GM23338 (cell line): Measurements from ENCODE around the gene SH3GL3.

Experiments used
- CTCF ChIP-seq, 2 experiments: fragments of 200-600 bp in 1 of 2; sonication (generic) in 1 of 2; conservative IDR thresholded peaks; 2 replicates each; pipeline versions ENCODE4 v1.5.1 to v1.6.1; 2016 to 2017; ENCODE audit warnings: antibody characterized with exemption in 2 of 2, low read depth in 2 of 2, mild to moderate bottlenecking in 2 of 2, moderate library complexity in 1 of 2
- EZH2 ChIP-seq: fragments of 200-600 bp; sonication (generic); IDR thresholded peaks from one replicate; pipeline ENCODE4 v1.8.0; 2017; ENCODE audit warnings: antibody characterized with exemption, mild to moderate bottlenecking, low read depth; ENCODE audit not compliant: unreplicated experiment
- EZH2phosphoT487 ChIP-seq: fragments of 200-600 bp; sonication (generic); IDR thresholded peaks from one replicate; pipeline ENCODE4 v1.8.1; 2018; ENCODE audit warnings: antibody characterized with exemption; ENCODE audit not compliant: unreplicated experiment
- JUNB ChIP-seq: IDR thresholded peaks from one replicate; pipeline ENCODE4 v1.6.1; 2016; ENCODE audit warnings: antibody characterized with exemption; ENCODE audit not compliant: unreplicated experiment
- POLR2AphosphoS5 ChIP-seq: IDR thresholded peaks from 2 replicates; pipeline ENCODE4 v1.6.1; 2016; ENCODE audit warnings: antibody characterized with exemption, low read depth
- TF ChIP-seq, protein P1 (sequence below): fragments of 250-450 bp; sonication (Bioruptor Pico); IDR thresholded peaks from 2 replicates; pipeline ENCODE4 v1.5.0; 2020; ENCODE audit warnings: mild to moderate bottlenecking, moderate library complexity
- TF ChIP-seq, protein P2 (sequence below): IDR thresholded peaks from one replicate; pipeline ENCODE4 v1.6.1; 2018; ENCODE audit warnings: antibody characterized with exemption; ENCODE audit not compliant: unreplicated experiment

DNA sequence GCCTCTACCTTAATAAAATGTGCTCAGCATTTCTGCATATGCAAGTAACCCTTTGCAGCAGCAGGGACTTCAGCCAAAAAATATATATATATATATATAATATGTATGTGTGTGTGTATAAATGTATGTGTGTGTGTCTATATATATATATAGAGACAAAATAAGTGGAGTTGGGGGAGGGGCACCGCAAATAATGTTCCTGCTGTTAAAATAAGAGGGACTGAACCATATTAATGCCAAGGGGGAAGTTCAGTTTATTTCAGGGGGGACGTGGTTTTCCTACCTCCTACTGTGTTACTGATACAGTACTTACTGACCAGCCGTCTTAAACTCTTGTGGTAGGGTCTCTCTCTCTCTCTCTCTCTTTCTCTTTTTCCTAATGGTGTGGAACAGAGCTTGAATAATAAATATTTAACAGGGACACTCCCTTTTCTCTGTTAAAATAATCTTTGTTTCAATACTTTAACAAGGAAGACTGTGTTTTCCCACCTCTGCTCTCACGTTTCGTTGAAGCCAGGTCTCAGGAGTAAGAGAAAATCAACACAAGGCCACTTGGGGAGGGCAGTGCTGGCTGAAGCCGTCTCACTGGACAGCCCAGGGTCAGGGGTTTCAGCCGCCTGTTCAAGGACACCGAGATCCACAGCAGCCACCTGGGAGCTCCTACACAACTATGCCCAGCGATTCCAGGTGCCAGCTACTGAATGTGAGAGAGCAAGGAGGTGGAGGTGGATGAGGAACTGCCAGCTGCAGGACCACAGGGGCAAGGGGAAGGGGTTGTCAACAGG lies 164.0 kb downstream of the SH3GL3 start:
- TF ChIP-seq CTCF (conservative IDR thresholded peaks at IDR 0.05; ENCODE audit: low read depth in 2 of 2) (no peak), EZH2 (no peak), POLR2AphosphoS5 (no peak), EZH2phosphoT487 (no peak), JUNB (no peak)
- TF ChIP-seq, protein P1, sequence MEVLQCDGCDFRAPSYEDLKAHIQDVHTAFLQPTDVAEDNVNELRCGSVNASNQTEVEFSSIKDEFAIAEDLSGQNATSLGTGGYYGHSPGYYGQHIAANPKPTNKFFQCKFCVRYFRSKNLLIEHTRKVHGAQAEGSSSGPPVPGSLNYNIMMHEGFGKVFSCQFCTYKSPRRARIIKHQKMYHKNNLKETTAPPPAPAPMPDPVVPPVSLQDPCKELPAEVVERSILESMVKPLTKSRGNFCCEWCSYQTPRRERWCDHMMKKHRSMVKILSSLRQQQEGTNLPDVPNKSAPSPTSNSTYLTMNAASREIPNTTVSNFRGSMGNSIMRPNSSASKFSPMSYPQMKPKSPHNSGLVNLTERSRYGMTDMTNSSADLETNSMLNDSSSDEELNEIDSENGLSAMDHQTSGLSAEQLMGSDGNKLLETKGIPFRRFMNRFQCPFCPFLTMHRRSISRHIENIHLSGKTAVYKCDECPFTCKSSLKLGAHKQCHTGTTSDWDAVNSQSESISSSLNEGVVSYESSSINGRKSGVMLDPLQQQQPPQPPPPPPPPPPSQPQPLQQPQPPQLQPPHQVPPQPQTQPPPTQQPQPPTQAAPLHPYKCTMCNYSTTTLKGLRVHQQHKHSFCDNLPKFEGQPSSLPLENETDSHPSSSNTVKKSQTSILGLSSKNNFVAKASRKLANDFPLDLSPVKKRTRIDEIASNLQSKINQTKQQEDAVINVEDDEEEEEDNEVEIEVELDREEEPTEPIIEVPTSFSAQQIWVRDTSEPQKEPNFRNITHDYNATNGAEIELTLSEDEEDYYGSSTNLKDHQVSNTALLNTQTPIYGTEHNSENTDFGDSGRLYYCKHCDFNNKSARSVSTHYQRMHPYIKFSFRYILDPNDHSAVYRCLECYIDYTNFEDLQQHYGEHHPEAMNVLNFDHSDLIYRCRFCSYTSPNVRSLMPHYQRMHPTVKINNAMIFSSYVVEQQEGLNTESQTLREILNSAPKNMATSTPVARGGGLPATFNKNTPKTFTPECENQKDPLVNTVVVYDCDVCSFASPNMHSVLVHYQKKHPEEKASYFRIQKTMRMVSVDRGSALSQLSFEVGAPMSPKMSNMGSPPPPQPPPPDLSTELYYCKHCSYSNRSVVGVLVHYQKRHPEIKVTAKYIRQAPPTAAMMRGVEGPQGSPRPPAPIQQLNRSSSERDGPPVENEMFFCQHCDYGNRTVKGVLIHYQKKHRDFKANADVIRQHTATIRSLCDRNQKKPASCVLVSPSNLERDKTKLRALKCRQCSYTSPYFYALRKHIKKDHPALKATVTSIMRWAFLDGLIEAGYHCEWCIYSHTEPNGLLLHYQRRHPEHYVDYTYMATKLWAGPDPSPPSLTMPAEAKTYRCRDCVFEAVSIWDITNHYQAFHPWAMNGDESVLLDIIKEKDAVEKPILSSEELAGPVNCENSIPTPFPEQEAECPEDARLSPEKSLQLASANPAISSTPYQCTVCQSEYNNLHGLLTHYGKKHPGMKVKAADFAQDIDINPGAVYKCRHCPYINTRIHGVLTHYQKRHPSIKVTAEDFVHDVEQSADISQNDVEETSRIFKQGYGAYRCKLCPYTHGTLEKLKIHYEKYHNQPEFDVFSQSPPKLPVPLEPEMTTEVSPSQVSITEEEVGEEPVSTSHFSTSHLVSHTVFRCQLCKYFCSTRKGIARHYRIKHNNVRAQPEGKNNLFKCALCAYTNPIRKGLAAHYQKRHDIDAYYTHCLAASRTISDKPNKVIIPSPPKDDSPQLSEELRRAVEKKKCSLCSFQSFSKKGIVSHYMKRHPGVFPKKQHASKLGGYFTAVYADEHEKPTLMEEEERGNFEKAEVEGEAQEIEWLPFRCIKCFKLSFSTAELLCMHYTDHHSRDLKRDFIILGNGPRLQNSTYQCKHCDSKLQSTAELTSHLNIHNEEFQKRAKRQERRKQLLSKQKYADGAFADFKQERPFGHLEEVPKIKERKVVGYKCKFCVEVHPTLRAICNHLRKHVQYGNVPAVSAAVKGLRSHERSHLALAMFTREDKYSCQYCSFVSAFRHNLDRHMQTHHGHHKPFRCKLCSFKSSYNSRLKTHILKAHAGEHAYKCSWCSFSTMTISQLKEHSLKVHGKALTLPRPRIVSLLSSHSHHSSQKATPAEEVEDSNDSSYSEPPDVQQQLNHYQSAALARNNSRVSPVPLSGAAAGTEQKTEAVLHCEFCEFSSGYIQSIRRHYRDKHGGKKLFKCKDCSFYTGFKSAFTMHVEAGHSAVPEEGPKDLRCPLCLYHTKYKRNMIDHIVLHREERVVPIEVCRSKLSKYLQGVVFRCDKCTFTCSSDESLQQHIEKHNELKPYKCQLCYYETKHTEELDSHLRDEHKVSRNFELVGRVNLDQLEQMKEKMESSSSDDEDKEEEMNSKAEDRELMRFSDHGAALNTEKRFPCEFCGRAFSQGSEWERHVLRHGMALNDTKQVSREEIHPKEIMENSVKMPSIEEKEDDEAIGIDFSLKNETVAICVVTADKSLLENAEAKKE (CRISPR knock-in tag): no peak
- TF ChIP-seq, protein P2, sequence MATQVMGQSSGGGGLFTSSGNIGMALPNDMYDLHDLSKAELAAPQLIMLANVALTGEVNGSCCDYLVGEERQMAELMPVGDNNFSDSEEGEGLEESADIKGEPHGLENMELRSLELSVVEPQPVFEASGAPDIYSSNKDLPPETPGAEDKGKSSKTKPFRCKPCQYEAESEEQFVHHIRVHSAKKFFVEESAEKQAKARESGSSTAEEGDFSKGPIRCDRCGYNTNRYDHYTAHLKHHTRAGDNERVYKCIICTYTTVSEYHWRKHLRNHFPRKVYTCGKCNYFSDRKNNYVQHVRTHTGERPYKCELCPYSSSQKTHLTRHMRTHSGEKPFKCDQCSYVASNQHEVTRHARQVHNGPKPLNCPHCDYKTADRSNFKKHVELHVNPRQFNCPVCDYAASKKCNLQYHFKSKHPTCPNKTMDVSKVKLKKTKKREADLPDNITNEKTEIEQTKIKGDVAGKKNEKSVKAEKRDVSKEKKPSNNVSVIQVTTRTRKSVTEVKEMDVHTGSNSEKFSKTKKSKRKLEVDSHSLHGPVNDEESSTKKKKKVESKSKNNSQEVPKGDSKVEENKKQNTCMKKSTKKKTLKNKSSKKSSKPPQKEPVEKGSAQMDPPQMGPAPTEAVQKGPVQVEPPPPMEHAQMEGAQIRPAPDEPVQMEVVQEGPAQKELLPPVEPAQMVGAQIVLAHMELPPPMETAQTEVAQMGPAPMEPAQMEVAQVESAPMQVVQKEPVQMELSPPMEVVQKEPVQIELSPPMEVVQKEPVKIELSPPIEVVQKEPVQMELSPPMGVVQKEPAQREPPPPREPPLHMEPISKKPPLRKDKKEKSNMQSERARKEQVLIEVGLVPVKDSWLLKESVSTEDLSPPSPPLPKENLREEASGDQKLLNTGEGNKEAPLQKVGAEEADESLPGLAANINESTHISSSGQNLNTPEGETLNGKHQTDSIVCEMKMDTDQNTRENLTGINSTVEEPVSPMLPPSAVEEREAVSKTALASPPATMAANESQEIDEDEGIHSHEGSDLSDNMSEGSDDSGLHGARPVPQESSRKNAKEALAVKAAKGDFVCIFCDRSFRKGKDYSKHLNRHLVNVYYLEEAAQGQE: no peak
